Neural progenitor cell (in vitro differentiated cells): ENCODE results near the gene PRM1. TPM values are rescaled to one million over a fixed set of nuclear protein-coding genes. Genes with fewer than 3 reads are reported as not detected.

Experiments used
- DNase-seq: peaks from one replicate; pipeline ENCODE4 v3.0.0-alpha.2; 2016; ENCODE audit warnings: low spot score
- H2AFZ ChIP-seq: fragments of 200-600 bp; sonication (generic); replicated peaks from 2 replicates; pipeline ENCODE4 v1.6.1; 2016; ENCODE audit warnings: antibody characterized with exemption
- H3F3A ChIP-seq: fragments of 200-600 bp; sonication (generic); 2 replicates; pipeline ENCODE4 v1.6.1; 2016; ENCODE audit warnings: antibody characterized with exemption, low read depth
- H3K27ac ChIP-seq: fragments of 200-600 bp; sonication (generic); 2 replicates; pipeline ENCODE4 v1.5.1; 2016; ENCODE audit warnings: mild to moderate bottlenecking
- H3K27me3 ChIP-seq: fragments of 200-600 bp; sonication (generic); 2 replicates; pipeline ENCODE4 v1.6.1; 2016; ENCODE audit warnings: mild to moderate bottlenecking, moderate library complexity
- H3K36me3 ChIP-seq: fragments of 200-600 bp; sonication (generic); 2 replicates; pipeline ENCODE4 v1.5.1; 2016
- H3K4me1 ChIP-seq: fragments of 200-600 bp; sonication (generic); 2 replicates; pipeline ENCODE4 v1.6.1; 2016; ENCODE audit warnings: mixed run types
- H3K4me2 ChIP-seq: fragments of 200-600 bp; sonication (generic); 2 replicates; pipeline ENCODE4 v1.6.1; 2016
- H3K4me3 ChIP-seq: fragments of 200-600 bp; sonication (generic); 2 replicates; pipeline ENCODE4 v1.5.1; 2016
- H3K79me2 ChIP-seq: fragments of 200-600 bp; sonication (generic); 2 replicates; pipeline ENCODE4 v1.6.1; 2016; ENCODE audit warnings: low read depth
- H3K9ac ChIP-seq: fragments of 200-600 bp; sonication (generic); 2 replicates; pipeline ENCODE4 v1.6.1; 2016
- H3K9me3 ChIP-seq: fragments of 200-600 bp; sonication (generic); 2 replicates; pipeline ENCODE4 v1.5.1; 2016; ENCODE audit warnings: low read depth
- H4K20me1 ChIP-seq: fragments of 200-600 bp; sonication (generic); 2 replicates; pipeline ENCODE4 v1.6.1; 2016; ENCODE audit warnings: low read depth
- H3K27ac Mint-ChIP-seq: 3 replicates; pipeline ENCODE4 v1.8.0; 2021; ENCODE audit warnings: mixed read lengths
- H3K27me3 Mint-ChIP-seq: 2 replicates; pipeline ENCODE4 v1.8.0; 2022; ENCODE audit warnings: low read depth, mild to moderate bottlenecking, inconsistent platforms, moderate library complexity, mixed read lengths; ENCODE audit not compliant: insufficient read depth
- H3K36me3 Mint-ChIP-seq: 3 replicates; pipeline ENCODE4 v1.8.0; 2021; ENCODE audit warnings: mixed read lengths
- H3K4me1 Mint-ChIP-seq: 3 replicates; pipeline ENCODE4 v1.8.0; 2021; ENCODE audit warnings: mixed read lengths
- H3K4me3 Mint-ChIP-seq: 3 replicates; pipeline ENCODE4 v1.8.0; 2021; ENCODE audit warnings: mild to moderate bottlenecking, moderate library complexity, mixed read lengths
- H3K9me3 Mint-ChIP-seq: 3 replicates; pipeline ENCODE4 v1.8.0; 2020; ENCODE audit warnings: mixed read lengths
- EZH2 ChIP-seq: fragments of 200-600 bp; sonication (generic); IDR thresholded peaks from 2 replicates; pipeline ENCODE4 v1.6.1; 2017; ENCODE audit warnings: antibody characterized with exemption, mild to moderate bottlenecking, moderate library complexity
- EZH2phosphoT487 ChIP-seq: fragments of 200-600 bp; sonication (generic); IDR thresholded peaks from 2 replicates; pipeline ENCODE4 v1.6.1; 2017; ENCODE audit warnings: antibody characterized with exemption
- total RNA-seq: library from RNA; depleted of rRNA; stranded (reverse); fragments of >200 nt; gene quantifications from 2 replicates; pipeline ENCODE4 v1.2.3, GENCODE V29; 2015; ENCODE audit warnings: low replicate concordance
- TF ChIP-seq, protein P1 (sequence below): fragments of 200-600 bp; sonication (generic); IDR thresholded peaks from 2 replicates; pipeline ENCODE4 v1.5.1; 2017; ENCODE audit warnings: antibody characterized with exemption, mild to moderate bottlenecking

Gene PRM1
- total RNA-seq, 1 donor from 2014 or later, result not detected

DNA sequence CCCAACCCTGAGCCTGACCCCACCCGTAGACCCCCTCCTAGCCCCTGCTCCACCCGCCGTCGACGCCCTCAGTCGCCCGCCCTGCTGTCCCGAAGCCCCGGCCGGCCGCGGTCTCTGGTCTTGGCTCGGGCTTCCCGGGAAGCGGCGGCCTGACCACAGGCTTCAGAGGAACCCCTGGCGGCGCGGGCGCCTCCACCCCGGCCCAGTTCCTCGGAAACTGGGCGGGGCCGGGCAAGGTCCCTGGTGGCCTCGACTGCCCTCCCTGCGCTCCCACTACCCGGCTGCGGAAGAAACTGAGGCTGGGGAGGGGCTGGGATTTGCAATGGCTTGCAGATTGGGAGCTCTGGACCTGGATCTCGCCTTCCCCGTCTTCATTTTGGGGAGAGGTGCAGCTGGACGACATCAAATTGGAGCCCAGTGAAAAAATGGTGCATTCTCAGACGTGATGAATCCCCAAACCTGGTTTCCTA is 24.4 kb downstream of the PRM1 start:
- peaks cover 28% of the 10 kb centered on the region for H3K27me3 ChIP-seq
- no peak overlapping the region for H3K9ac ChIP-seq
- H3K36me3 ChIP-seq, result no peaks in the 10 kb centered on the region
- H3K4me3 Mint-ChIP-seq, result peak overlapping the region; percentile 93
- peaks cover 6% of the 10 kb centered on the region for H3F3A ChIP-seq
- H2AFZ ChIP-seq, result peak overlapping the region; percentile 71
- H3K4me1 ChIP-seq, result peaks cover 9% of the 10 kb centered on the region
- H3K9me3 Mint-ChIP-seq, result no peaks in the 10 kb centered on the region
- H3K4me2 ChIP-seq, result peak overlapping the region; percentile 90
- peaks cover 17% of the 10 kb centered on the region for H3K27me3 Mint-ChIP-seq
- H3K79me2 ChIP-seq, result no peaks in the 10 kb centered on the region
- peak overlapping the region; percentile 53 for H3K4me3 ChIP-seq
- no peaks in the 10 kb centered on the region for H3K36me3 Mint-ChIP-seq
- peak; percentile 71 for DNase-seq
- H3K27ac ChIP-seq, result no peak overlapping the region
- peaks cover 11% of the 10 kb centered on the region for H3K4me1 Mint-ChIP-seq
- no peak for TF ChIP-seq EZH2phosphoT487
- TF ChIP-seq, protein P1, sequence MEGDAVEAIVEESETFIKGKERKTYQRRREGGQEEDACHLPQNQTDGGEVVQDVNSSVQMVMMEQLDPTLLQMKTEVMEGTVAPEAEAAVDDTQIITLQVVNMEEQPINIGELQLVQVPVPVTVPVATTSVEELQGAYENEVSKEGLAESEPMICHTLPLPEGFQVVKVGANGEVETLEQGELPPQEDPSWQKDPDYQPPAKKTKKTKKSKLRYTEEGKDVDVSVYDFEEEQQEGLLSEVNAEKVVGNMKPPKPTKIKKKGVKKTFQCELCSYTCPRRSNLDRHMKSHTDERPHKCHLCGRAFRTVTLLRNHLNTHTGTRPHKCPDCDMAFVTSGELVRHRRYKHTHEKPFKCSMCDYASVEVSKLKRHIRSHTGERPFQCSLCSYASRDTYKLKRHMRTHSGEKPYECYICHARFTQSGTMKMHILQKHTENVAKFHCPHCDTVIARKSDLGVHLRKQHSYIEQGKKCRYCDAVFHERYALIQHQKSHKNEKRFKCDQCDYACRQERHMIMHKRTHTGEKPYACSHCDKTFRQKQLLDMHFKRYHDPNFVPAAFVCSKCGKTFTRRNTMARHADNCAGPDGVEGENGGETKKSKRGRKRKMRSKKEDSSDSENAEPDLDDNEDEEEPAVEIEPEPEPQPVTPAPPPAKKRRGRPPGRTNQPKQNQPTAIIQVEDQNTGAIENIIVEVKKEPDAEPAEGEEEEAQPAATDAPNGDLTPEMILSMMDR, result no peak
- no peak for TF ChIP-seq EZH2
- no peak overlapping the region for H3K27ac Mint-ChIP-seq
- no peaks in the 10 kb centered on the region for H3K9me3 ChIP-seq
- H4K20me1 ChIP-seq, result peaks cover 15% of the 10 kb centered on the region

- Histone ChIP-seq H3K27ac (no peak within 1 kb of the TSS), H3K9ac (no peak within 1 kb of the TSS), H3K4me2 (peak within 1 kb of the TSS; percentile 90), H3K4me3 (peak within 1 kb of the TSS; percentile 53), H3K4me1 (peaks cover 9% of the 10 kb centered on the region), H3F3A (peaks cover 6% of the 10 kb centered on the region), H3K9me3 (no peaks in the 10 kb centered on the region), H3K36me3 (no peaks in the 10 kb centered on the region), H3K79me2 (no peaks in the 10 kb centered on the region), H3K27me3 (peaks cover 28% of the 10 kb centered on the region), H4K20me1 (peaks cover 15% of the 10 kb centered on the region), H2AFZ (peak within 1 kb of the TSS; percentile 89)
- Mint-ChIP-seq H3K27me3 (peaks cover 17% of the 10 kb centered on the region), H3K27ac (no peak within 1 kb of the TSS), H3K4me3 (peak within 1 kb of the TSS; percentile 93), H3K9me3 (no peaks in the 10 kb centered on the region), H3K36me3 (no peaks in the 10 kb centered on the region), H3K4me1 (peaks cover 11% of the 10 kb centered on the region)
- TF ChIP-seq, protein P1, result peak; percentile 82
- TF ChIP-seq EZH2phosphoT487, result no peak
- DNase-seq, result peak; percentile 96
Observed at GRCh38 chr16:11255737-11256660, 25.1 kb downstream of the PRM1 start, which contains the start of gene SOCS1. SOCS1 (minus strand) TSS chr16:11256204; CDS start chr16:11255478, 726 bp downstream.

DNA sequence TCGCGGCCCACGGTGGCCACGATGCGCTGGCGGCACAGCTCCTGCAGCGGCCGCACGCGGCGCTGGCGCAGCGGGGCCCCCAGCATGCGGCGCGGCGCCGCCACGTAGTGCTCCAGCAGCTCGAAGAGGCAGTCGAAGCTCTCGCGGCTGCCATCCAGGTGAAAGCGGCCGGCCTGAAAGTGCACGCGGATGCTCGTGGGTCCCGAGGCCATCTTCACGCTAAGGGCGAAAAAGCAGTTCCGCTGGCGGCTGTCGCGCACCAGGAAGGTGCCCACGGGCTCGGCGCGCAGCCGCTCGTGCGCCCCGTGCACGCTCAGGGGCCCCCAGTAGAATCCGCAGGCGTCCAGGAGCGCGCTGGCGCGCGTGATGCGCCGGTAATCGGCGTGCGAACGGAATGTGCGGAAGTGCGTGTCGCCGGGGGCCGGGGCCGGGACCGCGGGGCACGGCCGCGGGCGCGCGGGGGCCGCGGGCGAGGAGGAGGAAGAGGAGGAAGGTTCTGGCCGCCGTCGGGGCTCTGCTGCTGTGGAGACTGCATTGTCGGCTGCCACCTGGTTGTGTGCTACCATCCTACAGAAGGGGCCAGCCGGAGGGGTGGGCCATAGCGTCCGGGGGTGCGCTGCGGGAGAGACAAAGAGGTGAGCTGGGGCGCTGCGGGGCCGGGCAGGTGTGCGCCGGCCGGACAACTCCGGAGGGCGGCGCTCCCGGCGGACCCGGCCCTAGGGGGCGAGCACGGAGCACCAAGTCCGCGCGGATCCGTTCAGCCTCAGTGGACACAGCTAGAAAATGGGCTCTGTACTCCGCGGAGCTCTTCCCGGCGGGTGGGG is 26.0 kb downstream of the PRM1 start:
- H3K4me3 Mint-ChIP-seq, result peak overlapping the region; percentile 84
- Histone ChIP-seq H3K79me2 (no peaks in the 10 kb centered on the region), H3K27me3 (peaks cover 28% of the 10 kb centered on the region), H2AFZ (peak overlapping the region; percentile 89), H3F3A (peaks cover 6% of the 10 kb centered on the region), H3K4me3 (peak overlapping the region; percentile 53), H3K9me3 (no peaks in the 10 kb centered on the region), H3K9ac (no peak overlapping the region), H3K27ac (no peak overlapping the region), H4K20me1 (peaks cover 15% of the 10 kb centered on the region), H3K4me2 (peak overlapping the region; percentile 86), H3K4me1 (peaks cover 9% of the 10 kb centered on the region), H3K36me3 (no peaks in the 10 kb centered on the region)
- DNase-seq, result peak; percentile 68
- H3K36me3 Mint-ChIP-seq, result no peaks in the 10 kb centered on the region
- peaks cover 16% of the 10 kb centered on the region for H3K27me3 Mint-ChIP-seq
- H3K27ac Mint-ChIP-seq, result no peak overlapping the region
- TF ChIP-seq, protein P1, result no peak
- TF ChIP-seq EZH2phosphoT487 (peak; percentile 36), EZH2 (peak; percentile 86)
- H3K9me3 Mint-ChIP-seq, result no peaks in the 10 kb centered on the region
- H3K4me1 Mint-ChIP-seq, result peaks cover 11% of the 10 kb centered on the region
